GM19035 (cell line): ENCODE results near the gene ASB1.
"Not testable (repeated sequence)": the region's sequence is repeated elsewhere in the genome, so short reads cannot be mapped to it uniquely, and the experiment has no call there.

ENCODE experiments used
- ATAC-seq: cut with Tn5 transposase; IDR thresholded peaks from one replicate; pipeline ENCODE4 v1.9.1; 2021; ENCODE audit not compliant: unreplicated experiment

ASB1 gene

DNA sequence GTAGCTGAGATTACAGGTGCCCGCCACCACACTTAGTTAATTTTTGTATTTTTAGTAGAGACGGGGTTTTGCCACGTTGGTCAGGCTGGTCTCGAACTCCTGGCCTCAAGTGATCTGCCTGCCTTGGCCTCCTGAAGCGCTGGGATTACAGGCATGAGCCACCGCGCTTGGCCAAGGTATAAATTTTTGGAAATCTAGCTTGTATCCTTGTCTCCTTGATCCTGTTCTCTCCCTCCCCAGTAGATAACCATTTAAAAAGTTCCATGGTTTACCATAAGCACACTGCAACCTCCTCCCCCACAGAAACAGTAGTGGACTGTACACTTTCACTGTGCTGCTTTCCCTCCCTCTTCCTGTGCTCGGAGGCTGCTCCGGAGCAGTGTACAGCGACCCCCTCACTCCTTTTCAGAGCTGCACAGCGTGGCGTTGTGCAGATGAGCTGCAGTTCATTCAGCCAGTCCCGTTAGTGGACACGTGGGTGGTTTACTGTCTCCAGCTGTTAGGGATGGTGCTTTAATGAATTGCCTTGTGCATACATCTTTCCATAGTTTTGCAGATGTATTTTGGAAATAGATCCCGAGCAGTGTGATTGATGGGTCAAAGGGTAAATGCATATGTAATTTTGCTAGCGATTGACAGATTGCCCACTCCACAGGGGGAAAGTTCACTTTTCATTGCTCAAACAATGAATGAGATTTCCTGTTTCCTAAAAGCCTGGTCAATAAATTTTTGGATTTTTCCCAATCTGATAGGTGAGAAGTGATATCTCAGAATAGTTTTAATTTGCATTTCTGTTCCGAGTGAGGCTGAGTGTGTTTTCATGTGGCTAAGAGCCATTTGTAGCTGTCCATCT is 14.8 kb downstream of the ASB1 start:
- ATAC-seq: no peak

DNA sequence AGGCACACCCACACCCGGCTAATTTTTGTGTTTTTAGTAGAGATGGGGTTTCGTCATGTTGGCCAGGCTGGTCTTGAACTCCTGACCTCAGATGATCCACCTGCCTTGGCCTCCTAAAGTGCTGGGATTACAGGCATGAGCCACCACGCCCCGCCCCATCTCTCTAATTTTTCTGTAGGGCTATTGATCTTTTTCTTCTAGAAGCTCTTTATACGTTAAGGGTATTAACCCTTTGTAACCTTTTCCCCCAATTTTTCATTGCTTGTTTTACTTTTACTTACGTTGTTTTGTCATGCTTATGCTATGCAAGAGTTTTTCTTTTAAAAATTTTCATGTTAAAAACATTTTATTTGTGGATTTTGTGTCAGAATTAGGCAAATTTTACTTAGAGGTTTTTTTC is 15.5 kb downstream of the ASB1 start:
- ATAC-seq: not testable (repeated sequence)

DNA sequence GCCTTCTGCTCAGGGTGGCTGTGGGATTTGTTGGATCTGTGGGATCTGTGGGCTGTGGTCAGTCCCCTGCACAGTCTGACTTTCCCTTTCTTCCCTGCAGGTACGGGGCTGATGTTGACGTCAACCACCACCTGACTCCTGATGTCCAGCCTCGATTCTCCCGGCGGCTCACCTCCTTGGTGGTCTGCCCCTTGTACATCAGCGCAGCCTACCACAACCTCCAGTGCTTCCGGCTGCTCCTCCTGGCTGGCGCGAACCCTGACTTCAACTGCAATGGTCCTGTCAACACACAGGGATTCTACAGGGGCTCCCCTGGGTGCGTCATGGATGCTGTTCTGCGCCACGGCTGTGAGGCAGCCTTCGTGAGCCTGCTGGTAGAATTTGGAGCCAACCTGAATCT is 17.5 kb downstream of the ASB1 start:
- ATAC-seq: no peak

DNA sequence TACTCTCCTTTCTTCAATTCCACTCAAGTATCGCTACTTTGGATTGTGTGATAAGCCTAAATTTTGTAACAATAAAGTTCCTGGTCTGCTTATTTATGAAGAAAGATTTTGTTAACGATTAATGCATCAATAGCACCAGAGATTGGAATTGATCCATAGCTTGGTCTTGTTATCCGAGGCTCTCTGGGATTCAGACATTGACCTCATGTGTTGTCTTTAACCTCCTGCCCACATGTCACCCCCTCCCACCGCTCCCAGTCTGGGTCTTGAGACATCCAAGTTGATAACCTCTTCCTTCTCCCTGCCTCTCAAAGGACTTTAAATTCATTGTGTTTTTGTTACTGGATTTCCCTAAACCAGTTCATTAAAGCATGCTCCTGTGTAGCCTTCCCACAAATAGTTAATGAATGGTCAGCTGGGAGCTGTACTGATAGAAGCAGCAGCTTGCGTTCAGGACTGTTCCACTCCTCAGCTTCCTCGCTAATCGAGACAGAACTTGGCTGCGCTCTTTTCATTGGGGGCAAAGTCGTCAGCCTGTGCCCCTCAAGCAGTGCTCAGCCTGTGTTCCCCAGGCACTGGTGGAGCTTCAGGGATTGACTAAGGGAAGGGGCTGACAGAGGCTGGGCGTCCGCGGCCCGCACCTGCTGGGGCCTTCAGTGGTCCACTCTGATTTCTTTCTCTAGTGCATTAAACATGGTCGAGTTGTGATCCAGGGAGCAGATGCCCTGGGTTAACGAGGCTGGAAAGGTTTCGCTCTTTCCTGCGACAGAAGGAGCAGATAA is 18.9 kb downstream of the ASB1 start:
- ATAC-seq: no peak

DNA sequence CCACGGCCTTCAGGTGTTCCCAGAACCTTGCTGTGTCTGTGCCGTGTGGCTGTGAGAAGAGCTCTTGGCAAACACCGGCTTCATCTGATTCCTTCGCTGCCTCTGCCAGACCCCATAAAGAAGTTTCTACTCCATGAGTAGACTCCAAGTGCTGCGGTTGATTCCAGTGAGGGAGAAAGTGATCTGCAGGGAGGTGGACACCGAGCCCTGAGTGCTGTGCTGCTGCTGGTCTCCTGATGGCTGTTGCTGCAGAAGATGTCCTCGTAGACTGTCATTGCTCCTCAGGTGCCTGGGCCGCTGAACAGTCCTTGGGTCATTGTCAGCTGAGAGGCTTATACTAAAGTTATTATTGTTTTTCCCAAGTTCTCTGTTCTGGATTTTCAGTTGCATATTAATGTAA is 19.6 kb downstream of the ASB1 start:
- ATAC-seq: no peak

DNA sequence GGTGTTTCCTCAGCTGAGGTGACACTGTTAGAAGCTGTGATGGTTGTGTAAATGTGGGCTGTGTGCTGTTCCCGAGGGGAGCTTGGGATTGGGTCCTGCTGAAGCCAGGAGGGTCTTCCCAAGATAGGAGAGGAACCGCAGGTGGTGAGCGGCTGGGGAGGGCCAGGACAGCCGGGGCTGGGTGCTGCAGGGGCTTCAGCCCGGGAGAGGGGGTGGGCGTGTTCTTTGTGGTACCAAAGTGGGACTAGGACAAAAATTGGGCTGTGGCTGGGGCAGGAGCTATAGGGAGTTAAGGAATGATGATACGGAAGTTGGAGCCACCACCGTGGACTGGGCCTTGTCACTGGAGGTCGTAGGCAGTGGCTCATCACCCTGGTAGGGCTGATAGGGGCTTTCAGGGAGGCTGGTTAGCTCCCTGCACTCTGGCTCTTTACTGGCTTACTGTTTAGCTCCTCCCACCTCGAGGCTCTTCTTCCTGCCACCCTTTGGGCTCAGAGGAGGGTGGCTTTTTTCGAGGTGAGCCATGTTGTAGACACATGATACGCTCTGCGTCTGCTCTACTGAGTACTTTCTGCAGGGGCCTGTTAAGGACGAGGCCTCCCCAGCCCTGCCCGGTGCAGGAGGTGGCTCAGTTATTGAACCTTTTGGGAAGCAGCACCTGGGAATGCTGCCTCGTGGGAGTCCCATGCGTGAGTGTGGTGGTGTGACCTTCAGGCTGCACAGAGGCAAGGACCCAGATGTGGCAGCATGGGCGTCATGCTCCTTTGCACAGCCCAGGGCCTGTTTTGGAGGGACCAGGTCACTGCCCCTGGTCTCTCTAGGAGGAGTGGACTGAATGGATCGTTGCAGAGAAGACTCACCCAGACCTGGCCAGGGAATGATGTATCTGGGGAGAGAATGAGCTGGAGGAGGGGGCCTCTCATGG is 21.6 kb downstream of the ASB1 start:
- ATAC-seq: no peak

DNA sequence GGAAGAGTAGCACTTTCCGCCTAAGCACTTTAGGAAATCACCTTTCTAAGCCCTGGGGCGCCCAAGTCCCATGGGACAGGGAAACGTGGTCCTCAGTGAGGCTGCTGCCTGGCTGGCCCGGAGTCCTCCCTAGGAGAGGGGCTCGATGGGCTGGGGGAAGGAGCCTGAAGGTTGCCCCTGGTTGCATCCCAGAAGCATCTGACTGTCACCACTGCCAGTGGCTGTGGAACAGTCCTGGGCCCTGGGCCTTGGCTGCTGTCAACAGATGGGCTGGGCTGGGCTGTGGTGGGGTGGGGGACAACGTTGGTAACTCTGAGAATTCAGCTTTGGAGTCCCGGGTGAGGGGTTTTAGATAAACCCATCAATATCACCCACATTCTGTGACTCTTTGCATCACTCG is 22.5 kb downstream of the ASB1 start:
- ATAC-seq: no peak

DNA sequence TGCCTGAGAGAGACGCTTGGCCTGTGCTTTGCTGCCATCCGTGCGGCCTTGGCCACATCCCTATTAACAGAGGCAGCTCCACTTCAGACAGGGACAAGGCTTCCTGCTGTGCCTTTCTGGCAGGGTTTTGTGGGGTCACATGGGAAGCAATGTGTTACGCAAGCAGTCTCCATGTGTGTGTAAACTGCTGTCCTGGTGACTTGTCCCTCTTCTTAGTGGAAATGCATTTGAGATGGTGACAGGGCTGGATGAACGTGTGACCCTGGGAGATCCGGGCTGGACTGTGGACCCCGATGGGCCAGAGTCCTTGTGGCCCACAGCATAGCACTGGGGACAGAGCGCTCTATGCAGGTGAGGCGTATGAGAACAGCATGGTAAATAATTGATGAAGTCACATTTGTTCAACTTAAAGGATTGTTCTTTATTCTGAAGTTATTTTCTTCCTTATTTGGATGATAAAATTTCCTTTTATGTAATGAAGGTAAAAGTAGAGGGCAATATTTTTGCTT is 23.2 kb downstream of the ASB1 start:
- ATAC-seq: no peak

DNA sequence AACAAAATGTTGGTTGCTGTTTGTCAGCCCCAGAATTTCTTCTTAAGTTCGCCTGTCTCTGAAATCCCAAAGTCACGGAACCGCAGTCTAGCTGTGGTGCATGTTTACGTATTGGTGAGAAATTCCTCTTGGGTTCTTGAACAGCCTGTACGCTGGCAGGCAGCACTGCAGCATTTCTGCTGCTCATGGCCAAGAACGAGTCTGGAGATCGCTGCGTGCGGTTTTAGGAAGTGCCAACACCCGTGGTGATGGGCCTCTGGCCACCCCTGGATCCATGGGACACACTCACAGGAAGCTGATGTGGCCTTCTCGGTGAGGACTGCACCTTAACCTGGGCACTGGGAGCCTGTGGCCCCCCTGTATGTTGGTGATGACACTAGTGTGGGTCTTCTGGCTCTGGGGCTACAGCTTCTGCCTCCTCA is 23.7 kb downstream of the ASB1 start:
- no peak for ATAC-seq

DNA sequence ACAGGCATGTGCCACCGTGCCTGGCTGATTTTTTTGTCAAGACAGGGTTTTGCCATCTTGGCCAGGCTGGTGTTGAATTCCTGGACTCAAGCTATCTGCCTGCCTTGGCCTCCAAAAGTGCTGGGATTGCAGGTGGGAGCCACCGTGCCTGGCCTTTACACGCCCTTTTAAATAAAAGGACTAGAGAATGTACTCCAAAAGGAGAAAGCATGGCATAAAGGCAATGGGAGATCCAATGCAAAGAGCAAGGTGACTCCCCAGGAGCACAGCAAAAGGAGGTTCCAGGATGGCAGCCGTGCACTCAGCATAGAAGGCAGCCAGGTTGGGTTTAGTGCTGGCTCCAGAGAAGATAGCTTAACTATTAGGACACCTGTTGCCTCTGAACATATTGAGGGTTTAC is 27.1 kb downstream of the ASB1 start:
- ATAC-seq: no peak

DNA sequence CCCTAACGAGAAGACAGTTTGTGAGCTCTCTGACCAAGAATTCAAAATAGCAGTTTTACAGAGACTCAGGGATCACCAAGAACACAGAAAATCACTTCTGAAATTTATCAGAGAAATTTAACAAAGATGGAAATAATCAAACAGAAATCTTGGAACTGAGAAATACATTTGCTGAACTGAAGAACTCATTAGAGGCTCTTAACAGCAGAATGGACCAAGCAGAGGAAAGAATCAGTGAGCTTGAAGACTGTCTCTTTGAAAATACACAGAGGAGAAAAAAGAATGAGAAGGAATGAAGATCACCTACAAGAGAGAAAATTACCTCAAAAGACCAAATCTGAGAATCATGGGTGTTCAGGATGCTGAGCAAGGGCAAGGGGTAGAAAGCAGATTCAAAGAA is 29.7 kb downstream of the ASB1 start:
- ATAC-seq: no peak

DNA sequence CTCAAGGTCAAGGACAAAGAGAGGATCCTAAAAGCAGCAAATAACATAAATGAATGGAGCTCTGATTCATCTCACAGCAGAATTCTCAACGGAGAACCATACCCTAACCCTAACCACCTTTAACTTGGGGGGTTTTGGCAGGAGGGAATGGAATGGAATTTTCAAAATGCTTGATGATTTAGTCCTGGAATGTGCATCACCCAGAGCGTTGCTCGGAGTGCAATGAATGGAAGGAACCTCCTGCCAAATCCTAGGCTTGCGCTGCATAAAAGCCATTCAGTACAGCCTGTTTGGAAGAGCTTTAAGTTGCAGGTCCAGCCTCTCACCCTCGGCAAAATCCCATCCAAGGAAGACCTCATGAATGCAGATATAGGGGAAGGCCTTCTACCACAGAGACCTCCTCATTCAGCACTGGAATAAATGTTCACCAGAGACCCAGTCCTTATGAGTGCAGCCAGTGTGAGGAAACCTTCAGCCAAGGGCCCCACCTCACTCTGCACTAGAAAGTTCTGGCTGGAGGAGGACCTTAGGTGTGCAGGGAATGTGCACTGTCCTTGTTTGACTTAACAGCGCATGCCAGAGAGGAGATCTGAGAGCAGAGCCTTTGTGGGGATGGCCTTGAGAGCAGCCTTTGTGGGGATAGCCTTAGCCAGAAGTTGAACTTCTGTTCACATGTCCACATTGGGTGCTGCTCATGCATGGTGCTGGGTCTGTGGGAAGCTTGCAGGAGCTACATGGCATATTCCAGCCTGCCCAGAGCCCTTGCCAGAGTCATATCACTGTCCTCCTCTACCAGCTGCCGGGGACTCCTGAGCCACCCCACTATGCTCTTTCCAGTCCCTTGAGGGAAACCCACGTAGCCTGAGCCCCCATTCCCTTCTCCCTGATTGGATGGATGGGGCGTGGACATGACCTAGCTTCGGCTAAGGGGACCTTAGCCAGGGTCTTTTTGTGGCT is 30.5 kb downstream of the ASB1 start:
- ATAC-seq: no peak

DNA sequence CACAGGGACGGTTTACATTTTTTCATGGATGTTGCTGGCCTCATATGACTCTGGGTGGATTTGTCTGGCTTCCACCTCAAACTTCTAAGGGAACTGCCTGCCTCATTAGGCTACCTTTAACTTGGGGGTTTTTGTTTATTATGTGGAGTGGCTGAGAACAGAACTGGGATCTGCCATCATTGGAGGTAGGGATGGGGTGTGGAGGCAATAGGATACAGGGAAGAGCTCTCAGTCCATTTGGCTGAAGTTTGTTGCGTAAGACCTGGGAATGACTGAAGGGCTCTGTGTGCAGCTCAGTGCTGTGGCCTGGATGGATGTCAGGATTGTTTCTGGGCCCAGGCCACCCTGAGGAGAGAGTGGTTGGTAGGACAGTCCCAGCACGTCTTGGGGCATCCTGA is 31.2 kb downstream of the ASB1 start:
- no peak for ATAC-seq

DNA sequence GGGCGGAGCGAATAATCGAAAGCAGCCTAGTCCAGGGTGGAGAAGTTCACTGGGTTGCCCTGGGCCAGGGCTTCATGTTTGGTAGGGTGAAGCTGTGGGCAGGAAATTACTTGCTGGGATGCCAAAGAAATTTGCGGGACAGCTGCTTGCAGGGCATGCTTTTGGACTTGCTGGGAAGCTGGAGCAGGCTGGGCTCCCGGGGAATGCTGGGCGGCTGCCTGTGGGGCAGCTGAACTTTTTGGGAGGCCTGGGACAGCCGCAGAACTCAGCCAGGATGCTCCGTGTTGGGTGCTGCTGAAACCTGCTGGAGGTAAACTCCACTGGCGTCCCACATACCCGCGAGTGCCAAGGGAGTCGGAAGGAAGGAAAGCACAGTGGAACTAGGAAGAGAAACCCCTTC is 31.9 kb downstream of the ASB1 start:
- no peak for ATAC-seq

DNA sequence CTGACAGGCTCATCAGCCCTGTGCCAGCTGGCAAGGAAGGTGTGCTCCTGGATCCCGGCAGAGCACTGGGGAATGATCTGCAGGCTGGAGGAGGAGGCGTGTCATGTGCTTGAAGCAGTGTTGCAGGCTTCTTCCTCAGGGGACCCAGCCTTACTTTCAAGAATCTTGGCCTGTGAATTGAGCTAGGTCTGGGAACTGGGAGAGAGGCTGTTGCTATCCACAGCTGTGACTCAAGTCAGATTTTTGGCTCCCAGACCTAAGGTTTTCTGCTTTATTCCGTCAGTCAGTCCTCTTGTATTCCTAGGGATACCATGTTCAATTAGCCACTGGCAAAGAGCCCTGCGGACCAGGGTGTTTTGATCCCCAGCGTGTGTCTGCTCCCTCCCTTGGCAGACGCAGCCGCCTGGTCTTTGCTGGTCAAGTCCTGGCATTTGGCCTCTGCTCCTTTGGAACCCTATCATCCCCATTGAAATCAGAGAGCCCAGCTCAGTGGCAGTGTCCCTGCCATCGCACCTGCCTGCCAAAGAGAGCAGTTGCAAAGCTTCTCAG is 32.4 kb downstream of the ASB1 start:
- no peak for ATAC-seq

DNA sequence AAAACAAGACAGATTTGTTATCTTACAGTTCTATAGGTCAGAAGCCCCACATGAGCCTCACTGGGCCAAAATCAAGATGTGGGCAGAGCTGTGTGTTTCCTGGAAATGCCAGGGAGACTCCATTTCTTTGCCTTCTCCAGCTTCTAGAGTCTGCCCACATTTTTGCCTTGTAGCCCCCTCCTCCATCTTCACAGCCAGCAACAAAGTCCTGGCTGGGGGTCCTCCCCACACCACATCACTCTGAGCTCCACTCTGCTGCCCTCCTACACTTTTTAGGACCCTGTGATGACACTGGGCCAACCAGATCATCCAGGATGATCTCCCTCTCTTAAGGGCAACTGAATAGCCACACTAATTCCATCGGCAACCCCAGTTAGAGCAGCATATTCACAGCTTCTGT is 34.3 kb downstream of the ASB1 start:
- ATAC-seq: no peak

DNA sequence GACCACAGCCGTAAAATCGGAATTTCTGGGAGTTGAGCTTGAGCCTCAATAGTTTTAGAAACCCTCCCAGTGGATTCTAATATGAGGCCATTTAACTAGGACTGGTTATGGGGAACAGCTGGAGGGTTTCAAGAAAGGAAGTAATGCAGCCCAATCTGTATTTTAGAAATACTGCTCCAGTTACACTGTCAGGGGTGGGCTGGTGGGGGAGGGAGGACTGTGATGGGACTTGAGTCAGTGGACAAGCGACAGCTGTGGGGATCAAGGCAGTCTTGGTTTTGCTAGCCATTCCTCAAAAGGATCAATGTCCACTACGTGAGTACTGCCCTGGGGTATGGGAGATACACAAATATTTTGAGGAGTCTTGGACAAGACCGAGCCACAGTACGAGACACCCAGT is 34.8 kb downstream of the ASB1 start:
- no peak for ATAC-seq

DNA sequence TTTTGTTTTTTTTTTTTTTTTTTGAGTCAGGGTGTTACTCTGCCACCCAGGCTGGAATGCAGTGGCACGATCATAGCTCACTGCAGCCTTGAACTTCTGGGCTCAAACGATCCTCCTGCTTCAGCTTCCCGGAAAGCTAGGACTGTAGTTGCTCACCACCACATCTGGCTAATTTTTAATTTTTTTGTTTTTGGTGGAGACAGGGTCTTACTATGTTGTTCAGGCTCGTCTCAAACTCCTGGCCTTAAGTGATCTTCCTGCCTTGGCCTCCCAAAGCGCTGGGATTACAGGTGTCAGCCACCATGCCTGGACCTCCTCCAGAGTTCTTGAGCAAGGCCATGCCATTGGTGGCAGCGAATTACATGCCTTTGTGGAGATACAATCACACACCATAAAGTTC is 35.2 kb downstream of the ASB1 start:
- ATAC-seq: no peak

DNA sequence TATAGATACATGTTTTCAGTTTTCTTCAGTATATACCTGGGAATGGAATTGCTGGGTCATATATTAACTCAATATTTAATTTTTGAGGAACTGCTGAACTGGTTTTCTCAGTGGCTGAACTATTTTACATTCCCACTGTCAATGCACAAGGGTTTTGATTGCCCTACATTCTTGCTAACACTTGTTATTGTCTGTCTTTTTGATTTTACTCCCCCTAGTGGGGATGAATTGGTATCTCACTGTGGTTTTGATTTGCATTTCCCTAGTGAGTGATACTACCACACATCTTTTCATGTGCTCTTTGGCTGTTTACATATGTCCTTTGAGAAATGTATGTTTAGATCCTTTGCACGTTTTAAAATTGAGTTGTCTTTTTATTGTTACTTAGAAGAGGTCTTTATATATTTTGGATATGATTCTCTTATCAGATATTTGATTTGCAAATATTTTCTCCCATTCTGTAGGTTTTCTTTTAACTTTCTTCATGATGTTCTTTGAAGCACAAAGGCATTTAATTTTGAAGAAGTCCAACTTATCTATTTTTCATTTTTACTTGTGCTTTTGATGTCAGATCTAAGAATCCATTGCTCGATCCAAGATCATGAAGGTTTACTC is 36.2 kb downstream of the ASB1 start:
- ATAC-seq: no peak
